ENCODE data around the gene ZFYVE19. TPM values are rescaled to one million over a fixed set of nuclear protein-coding genes. Genes with fewer than 3 reads are reported as not detected.

ZFYVE19 gene
- total and polyA plus RNA-seq, 2 of the 13 experiments (the other 11 are each of a cell fraction or from before 2014, with no cell fraction given): 23.3 to 44.0 TPM

DNA sequence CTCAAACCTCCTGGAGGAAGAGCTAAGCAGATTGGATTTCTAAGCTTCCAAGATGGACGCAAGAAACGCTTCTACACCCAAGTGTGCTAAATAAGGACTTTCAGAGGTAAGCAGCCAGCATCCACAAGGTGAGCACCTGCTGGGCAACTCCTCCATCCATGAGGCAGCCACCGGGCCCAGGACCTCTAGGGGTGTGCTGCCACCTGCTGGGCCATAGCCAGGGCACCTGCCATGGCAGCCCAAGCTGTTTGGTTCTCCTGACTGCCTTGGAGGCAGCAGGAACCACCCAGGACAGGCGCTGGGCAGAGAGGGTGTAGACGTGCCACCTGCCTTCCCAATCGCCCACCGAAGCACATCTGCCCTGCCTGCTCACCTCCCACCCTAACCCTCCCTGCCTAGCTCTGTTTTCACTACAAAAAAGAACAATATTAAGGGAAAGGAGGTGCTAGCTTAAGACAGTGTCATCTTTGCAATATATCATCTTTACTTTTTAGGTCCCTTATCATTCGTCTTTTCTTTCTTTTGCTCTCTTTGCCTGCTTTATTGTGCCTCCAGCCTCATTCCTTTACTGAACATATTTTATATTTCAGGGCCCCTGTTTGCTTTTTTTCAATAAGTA lies 24.2 kb upstream of the ZFYVE19 start (continued):
- TF ChIP-seq, protein P1, sequence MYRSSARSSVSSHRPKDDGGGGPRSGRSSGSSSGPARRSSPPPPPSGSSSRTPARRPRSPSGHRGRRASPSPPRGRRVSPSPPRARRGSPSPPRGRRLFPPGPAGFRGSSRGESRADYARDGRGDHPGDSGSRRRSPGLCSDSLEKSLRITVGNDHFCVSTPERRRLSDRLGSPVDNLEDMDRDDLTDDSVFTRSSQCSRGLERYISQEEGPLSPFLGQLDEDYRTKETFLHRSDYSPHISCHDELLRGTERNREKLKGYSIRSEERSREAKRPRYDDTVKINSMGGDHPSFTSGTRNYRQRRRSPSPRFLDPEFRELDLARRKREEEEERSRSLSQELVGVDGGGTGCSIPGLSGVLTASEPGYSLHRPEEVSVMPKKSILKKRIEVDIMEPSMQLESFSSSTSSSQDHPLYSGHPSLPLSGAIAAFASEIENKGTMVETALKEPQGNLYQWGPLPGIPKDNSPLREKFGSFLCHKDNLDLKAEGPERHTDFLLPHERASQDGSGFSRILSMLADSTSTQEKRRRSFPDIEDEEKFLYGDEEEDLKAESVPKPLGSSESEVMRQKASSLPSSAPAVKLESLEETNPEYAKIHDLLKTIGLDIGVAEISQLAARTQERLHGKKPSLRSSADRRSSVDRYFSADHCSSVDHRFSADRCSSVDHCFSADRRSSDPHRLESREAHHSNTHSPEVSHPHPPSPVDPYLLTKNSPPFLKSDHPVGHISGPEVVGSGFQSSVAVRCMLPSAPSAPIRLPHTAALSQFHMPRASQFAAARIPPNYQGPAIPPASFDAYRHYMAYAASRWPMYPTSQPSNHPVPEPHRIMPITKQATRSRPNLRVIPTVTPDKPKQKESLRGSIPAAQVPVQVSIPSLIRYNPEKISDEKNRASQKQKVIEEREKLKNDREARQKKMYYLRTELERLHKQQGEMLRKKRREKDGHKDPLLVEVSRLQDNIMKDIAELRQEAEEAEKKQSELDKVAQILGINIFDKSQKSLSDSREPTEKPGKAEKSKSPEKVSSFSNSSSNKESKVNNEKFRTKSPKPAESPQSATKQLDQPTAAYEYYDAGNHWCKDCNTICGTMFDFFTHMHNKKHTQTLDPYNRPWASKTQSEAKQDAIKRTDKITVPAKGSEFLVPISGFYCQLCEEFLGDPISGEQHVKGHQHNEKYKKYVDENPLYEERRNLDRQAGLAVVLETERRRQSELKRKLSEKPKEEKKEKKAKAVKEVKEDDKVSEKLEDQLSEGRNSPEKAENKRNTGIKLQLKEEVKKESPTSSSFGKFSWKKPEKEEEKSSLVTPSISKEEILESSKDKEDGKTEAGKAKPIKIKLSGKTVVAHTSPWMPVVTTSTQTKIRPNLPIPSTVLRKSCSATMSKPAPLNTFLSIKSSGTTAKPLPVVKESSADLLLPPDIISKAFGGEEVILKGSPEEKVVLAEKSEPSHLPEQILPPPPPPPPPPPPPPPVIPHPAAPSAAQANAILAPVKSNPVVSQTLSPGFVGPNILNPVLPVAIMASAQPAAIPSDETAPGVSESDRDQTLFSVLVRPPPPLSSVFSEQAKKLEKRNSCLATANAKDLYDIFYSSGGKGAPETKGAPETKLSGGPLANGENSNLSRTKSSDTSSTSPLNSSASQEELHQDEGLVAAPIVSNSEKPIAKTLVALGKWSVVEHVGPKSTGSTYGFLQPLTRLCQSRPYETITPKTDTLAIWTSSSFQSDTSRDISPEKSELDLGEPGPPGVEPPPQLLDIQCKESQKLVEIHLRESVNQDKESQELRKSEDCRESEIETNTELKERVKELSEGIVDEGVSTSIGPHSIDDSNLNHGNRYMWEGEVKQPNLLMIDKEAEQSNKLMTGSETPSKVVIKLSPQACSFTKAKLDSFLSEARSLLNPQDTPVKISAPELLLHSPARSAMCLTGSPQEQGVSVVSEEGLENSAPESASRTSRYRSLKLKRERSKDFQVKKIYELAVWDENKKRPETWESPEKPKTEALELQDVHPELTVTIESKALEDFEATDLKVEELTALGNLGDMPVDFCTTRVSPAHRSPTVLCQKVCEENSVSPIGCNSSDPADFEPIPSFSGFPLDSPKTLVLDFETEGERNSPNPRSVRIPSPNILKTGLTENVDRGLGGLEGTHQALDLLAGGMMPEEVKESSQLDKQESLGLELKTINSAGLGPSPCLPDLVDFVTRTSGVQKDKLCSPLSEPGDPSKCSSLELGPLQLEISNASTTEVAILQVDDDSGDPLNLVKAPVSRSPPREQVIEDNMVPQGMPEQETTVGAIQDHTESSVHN (CRISPR knock-in tag; IDR thresholded peaks at IDR 0.05): no peak
- TF ChIP-seq SOX5 (CRISPR knock-in tag; IDR thresholded peaks at IDR 0.05; ENCODE audit: borderline replicate concordance) (0 out of 2 replicates have a peak, but pooled peaks have one; percentile 38), ZFP62 (CRISPR knock-in tag; IDR thresholded peaks at IDR 0.05) (no peak), ZBTB1 (CRISPR knock-in tag; IDR thresholded peaks at IDR 0.05; ENCODE audit: borderline replicate concordance) (no peak), ZNF331 (CRISPR knock-in tag; IDR thresholded peaks at IDR 0.05) (peak; percentile 83), ZNF530 (CRISPR knock-in tag; IDR thresholded peaks at IDR 0.05; ENCODE audit: low read depth) (no peak), ZNF33A (CRISPR knock-in tag; IDR thresholded peaks at IDR 0.05; ENCODE audit: borderline replicate concordance) (no peak), GFI1 (CRISPR knock-in tag; IDR thresholded peaks at IDR 0.05; ENCODE audit: borderline replicate concordance) (no peak), SMC3 (IDR thresholded peaks at IDR 0.05; ENCODE audit: low read length) (peak; percentile 81), DZIP1 (CRISPR knock-in tag; IDR thresholded peaks at IDR 0.05) (no peak), HOXA3 (CRISPR knock-in tag; IDR thresholded peaks at IDR 0.05) (peak; percentile 56; the same call in 1 of the 2 replicates), ZNF652 (CRISPR knock-in tag; IDR thresholded peaks at IDR 0.05; ENCODE audit: borderline replicate concordance, low read depth) (no peak), ZNF629 (CRISPR knock-in tag; conservative IDR thresholded peaks at IDR 0.05) (no peak), RBFOX2 (IDR thresholded peaks at IDR 0.05; ENCODE audit: low read depth, low read length) (no peak), ZNF773 (CRISPR knock-in tag; IDR thresholded peaks at IDR 0.05; ENCODE audit: borderline replicate concordance) (no peak)
- TF ChIP-seq, protein P2, sequence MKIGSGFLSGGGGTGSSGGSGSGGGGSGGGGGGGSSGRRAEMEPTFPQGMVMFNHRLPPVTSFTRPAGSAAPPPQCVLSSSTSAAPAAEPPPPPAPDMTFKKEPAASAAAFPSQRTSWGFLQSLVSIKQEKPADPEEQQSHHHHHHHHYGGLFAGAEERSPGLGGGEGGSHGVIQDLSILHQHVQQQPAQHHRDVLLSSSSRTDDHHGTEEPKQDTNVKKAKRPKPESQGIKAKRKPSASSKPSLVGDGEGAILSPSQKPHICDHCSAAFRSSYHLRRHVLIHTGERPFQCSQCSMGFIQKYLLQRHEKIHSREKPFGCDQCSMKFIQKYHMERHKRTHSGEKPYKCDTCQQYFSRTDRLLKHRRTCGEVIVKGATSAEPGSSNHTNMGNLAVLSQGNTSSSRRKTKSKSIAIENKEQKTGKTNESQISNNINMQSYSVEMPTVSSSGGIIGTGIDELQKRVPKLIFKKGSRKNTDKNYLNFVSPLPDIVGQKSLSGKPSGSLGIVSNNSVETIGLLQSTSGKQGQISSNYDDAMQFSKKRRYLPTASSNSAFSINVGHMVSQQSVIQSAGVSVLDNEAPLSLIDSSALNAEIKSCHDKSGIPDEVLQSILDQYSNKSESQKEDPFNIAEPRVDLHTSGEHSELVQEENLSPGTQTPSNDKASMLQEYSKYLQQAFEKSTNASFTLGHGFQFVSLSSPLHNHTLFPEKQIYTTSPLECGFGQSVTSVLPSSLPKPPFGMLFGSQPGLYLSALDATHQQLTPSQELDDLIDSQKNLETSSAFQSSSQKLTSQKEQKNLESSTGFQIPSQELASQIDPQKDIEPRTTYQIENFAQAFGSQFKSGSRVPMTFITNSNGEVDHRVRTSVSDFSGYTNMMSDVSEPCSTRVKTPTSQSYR (CRISPR knock-in tag; IDR thresholded peaks at IDR 0.05; ENCODE audit: borderline replicate concordance): no peak

Measured in HepG2 (cell line).